Esophagus muscularis mucosa (tissue), 4 donors: ENCODE data around the gene METTL5.

ENCODE experiments used
- CTCF ChIP-seq, 3 experiments: fragments of 200-600 bp in 2 of 3; fragments of 450-650 bp in 1 of 3; sonication (generic) in 2 of 3; IDR thresholded peaks; one replicate each; pipeline ENCODE4 v1.5.1; 2017 to 2019; ENCODE audit warnings: antibody characterized with exemption in 3 of 3, mild to moderate bottlenecking in 2 of 3, moderate library complexity in 1 of 3
- EP300 ChIP-seq: sonication (generic); formaldehyde crosslinking; IDR thresholded peaks from one replicate; pipeline ENCODE4 v1.6.1; 2017; ENCODE audit warnings: antibody characterized with exemption
- POLR2A ChIP-seq: fragments of 450-650 bp; IDR thresholded peaks from one replicate; pipeline ENCODE4 v1.6.1; 2017; ENCODE audit warnings: antibody characterized with exemption, moderate library complexity, mild to moderate bottlenecking, low read depth

GRCh38 chr2:169797601-169798000 is 27.1 kb downstream of the METTL5 start:
- TF ChIP-seq CTCF (IDR thresholded peaks at IDR 0.05) (no peak), POLR2A (no peak), EP300 (no peak)
